HL-60 (cell line): ENCODE measurements around the gene KRT15.

Experiments
- POLR2AphosphoS5 ChIP-seq: IDR thresholded peaks from 2 replicates; pipeline ENCODE4 v1.6.1; 2012; ENCODE audit warnings: low read depth
- SPI1 ChIP-seq: IDR thresholded peaks from 2 replicates; pipeline ENCODE4 v1.6.1; 2012; ENCODE audit warnings: low read depth, mild to moderate bottlenecking, borderline replicate concordance
- TF ChIP-seq, protein P1 (sequence below): IDR thresholded peaks from one replicate; pipeline ENCODE4 v1.5.1; 2011; ENCODE audit warnings: low read length, control low read depth, inconsistent platforms; ENCODE audit not compliant: insufficient read depth

DNA sequence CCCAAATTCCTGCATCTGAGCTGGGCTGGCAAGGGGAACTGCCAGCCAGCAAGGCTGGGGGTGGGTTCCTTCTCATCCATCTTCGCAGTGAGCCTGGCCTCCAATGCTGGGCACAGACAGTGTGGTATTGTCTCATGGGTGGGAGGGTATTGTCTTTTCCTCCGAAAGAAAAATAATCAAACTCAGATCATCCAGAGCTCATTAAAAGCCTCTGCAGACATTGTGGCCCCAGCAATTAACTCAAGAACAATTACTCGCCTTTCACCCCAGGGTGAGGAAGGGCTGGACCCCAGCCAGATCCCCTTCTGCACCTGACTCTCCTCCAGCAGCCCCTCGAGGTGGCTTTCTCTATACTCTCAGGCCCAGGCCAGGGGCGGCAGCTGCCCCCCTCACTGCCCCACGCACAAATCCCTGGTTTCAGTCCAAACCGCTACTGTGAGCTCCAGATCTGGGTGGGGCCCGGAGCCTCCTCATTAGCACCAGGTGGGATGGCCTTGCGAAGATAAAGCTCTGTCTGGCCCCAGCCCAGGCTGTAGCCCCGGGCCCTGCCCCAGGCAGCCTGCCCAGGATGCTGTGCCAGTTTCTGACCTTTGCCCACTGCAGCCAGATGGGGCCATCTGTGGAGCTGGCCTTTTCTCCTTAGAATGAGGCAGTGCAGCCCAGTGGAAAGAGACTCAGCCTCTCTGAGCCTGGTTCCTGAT, 2.3 kb upstream of the KRT15 start:
- TF ChIP-seq, protein P1, sequence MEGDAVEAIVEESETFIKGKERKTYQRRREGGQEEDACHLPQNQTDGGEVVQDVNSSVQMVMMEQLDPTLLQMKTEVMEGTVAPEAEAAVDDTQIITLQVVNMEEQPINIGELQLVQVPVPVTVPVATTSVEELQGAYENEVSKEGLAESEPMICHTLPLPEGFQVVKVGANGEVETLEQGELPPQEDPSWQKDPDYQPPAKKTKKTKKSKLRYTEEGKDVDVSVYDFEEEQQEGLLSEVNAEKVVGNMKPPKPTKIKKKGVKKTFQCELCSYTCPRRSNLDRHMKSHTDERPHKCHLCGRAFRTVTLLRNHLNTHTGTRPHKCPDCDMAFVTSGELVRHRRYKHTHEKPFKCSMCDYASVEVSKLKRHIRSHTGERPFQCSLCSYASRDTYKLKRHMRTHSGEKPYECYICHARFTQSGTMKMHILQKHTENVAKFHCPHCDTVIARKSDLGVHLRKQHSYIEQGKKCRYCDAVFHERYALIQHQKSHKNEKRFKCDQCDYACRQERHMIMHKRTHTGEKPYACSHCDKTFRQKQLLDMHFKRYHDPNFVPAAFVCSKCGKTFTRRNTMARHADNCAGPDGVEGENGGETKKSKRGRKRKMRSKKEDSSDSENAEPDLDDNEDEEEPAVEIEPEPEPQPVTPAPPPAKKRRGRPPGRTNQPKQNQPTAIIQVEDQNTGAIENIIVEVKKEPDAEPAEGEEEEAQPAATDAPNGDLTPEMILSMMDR: no peak
- no peak for TF ChIP-seq POLR2AphosphoS5
- TF ChIP-seq SPI1: no peak
